CD14-positive monocyte (primary cell): ENCODE data around the gene IL3RA. TPM values are rescaled to one million over a fixed set of nuclear protein-coding genes. Genes with fewer than 3 reads are reported as not detected.
"Not testable (repeated sequence)": the region's sequence is repeated elsewhere in the genome, so short reads cannot be mapped to it uniquely, and the experiment has no call there.

ENCODE experiments used
- DNase-seq, 3 donors: peaks; one replicate each; pipeline ENCODE4 v3.0.0-alpha.2; 2011 to 2022
- H2AFZ ChIP-seq: 2 replicates; pipeline ENCODE4 v1.6.0; 2012; ENCODE audit warnings: mild to moderate bottlenecking, low read depth, low read length, inconsistent platforms; ENCODE audit not compliant: insufficient read depth, poor library complexity, severe bottlenecking
- H3K27ac ChIP-seq, 2 donors: 1 replicate in 1 of 2; 2 replicates in 1 of 2; pipeline ENCODE4 v1.5.1; 2012 to 2013; ENCODE audit warnings: low read length in 2 of 2, control low read depth in 1 of 2, inconsistent platforms in 1 of 2, low read depth in 1 of 2, mild to moderate bottlenecking in 1 of 2
- H3K27me3 ChIP-seq, 2 donors: one replicate each; pipeline versions ENCODE4 v1.6.0 to v1.6.1; 2011 to 2013; ENCODE audit warnings: low read length in 2 of 2; ENCODE audit not compliant: control insufficient read depth in 2 of 2, insufficient read depth in 2 of 2
- H3K36me3 ChIP-seq, 2 donors: replicated peaks in 1 of 2; 1 replicate in 1 of 2; 2 replicates in 1 of 2; pipeline versions ENCODE4 v1.5.1 to v1.6.1; 2012 to 2013; ENCODE audit warnings: low read length in 2 of 2, control low read depth in 1 of 2, inconsistent platforms in 1 of 2, mild to moderate bottlenecking in 1 of 2; ENCODE audit not compliant: insufficient read depth in 2 of 2, control insufficient read depth in 1 of 2
- H3K4me1 ChIP-seq, 2 donors: 1 replicate in 1 of 2; 2 replicates in 1 of 2; pipeline versions ENCODE4 v1.5.1 to v1.6.1; 2012 to 2013; ENCODE audit warnings: low read length in 2 of 2, control low read depth in 1 of 2, inconsistent platforms in 1 of 2, mild to moderate bottlenecking in 1 of 2, moderate library complexity in 1 of 2; ENCODE audit not compliant: insufficient read depth in 2 of 2, control insufficient read depth in 1 of 2
- H3K4me2 ChIP-seq: replicated peaks from 2 replicates; pipeline ENCODE3; 2012; ENCODE audit warnings: low read length, moderate library complexity, mild to moderate bottlenecking; ENCODE audit not compliant: poor library complexity, severe bottlenecking; ENCODE audit errors: extremely low read depth
- H3K4me3 ChIP-seq, 3 experiments: fragments of 200-600 bp in 1 of 3; sonication (generic) in 1 of 3; replicated peaks in 1 of 3; 1 replicate in 2 of 3; 2 replicates in 1 of 3; pipeline ENCODE4 v1.5.1; 2011 to 2013; ENCODE audit warnings: low read length in 3 of 3, mild to moderate bottlenecking in 3 of 3, control low read depth in 2 of 3, low read depth in 2 of 3, inconsistent platforms in 1 of 3, moderate library complexity in 1 of 3
- H3K79me2 ChIP-seq: 2 replicates; pipeline ENCODE4 v1.6.0; 2012; ENCODE audit warnings: mild to moderate bottlenecking, control low read depth, inconsistent platforms, low read length, moderate library complexity; ENCODE audit not compliant: insufficient read depth
- H3K9ac ChIP-seq: 2 replicates; pipeline ENCODE4 v1.6.0; 2017; ENCODE audit warnings: low read length, mild to moderate bottlenecking; ENCODE audit not compliant: insufficient read depth, poor library complexity, severe bottlenecking
- H3K9me3 ChIP-seq, 2 donors: replicated peaks in 1 of 2; 1 replicate in 1 of 2; 2 replicates in 1 of 2; pipeline versions ENCODE4 v1.5.1 to v1.6.1; 2012 to 2013; ENCODE audit warnings: low read length in 2 of 2, control low read depth in 1 of 2; ENCODE audit not compliant: control insufficient read depth in 1 of 2, insufficient read depth in 1 of 2
- H4K20me1 ChIP-seq: 2 replicates; pipeline ENCODE4 v1.6.0; 2012; ENCODE audit warnings: mild to moderate bottlenecking, low read length, control low read depth, moderate library complexity; ENCODE audit not compliant: insufficient read depth
- H3K27ac Mint-ChIP-seq, 7 donors: one replicate each; pipeline ENCODE4 v1.8.0; 2020; ENCODE audit warnings: mild to moderate bottlenecking in 7 of 7, mixed read lengths in 7 of 7, moderate library complexity in 6 of 7, inconsistent platforms in 2 of 7
- H3K27me3 Mint-ChIP-seq, 3 donors: one replicate each; pipeline ENCODE4 v1.8.0; 2021 to 2022; ENCODE audit warnings: low read depth in 3 of 3, mild to moderate bottlenecking in 3 of 3, mixed read lengths in 3 of 3, moderate library complexity in 3 of 3, inconsistent platforms in 1 of 3
- H3K36me3 Mint-ChIP-seq, 2 donors: one replicate each; pipeline ENCODE4 v1.8.0; 2020; ENCODE audit warnings: mixed read lengths in 2 of 2, inconsistent platforms in 1 of 2, mild to moderate bottlenecking in 1 of 2
- H3K4me1 Mint-ChIP-seq: one replicate; pipeline ENCODE4 v1.8.0; 2020; ENCODE audit warnings: mild to moderate bottlenecking, mixed read lengths
- H3K4me3 Mint-ChIP-seq, 2 donors: one replicate each; pipeline ENCODE4 v1.8.0; 2020; ENCODE audit warnings: mild to moderate bottlenecking in 2 of 2, mixed read lengths in 2 of 2, moderate library complexity in 1 of 2
- H3K9me3 Mint-ChIP-seq, 7 donors: one replicate each; pipeline ENCODE4 v1.8.0; 2020 to 2022; ENCODE audit warnings: mixed read lengths in 7 of 7, mild to moderate bottlenecking in 6 of 7, moderate library complexity in 6 of 7, inconsistent platforms in 2 of 7
- WGBS: methylation state at CpG from one replicate; pipeline ENCODE4 v1.1.5; 2013; ENCODE audit warnings: missing lambda C conversion rate; ENCODE audit not compliant: insufficient coverage; 5-methylcytosine and 5-hydroxymethylcytosine counted together
- intact Hi-C, 2 donors: fragments of 100-400 bp; cut with micrococcal nuclease; formaldehyde crosslinking; loops; one replicate each; pipeline versions ENCODE4 v1.15.0 to v1.15.1; 2023
- polyA plus RNA-seq, 3 donors: library from polyadenylated mRNA; depleted of rRNA in 1 of 3; unstranded in 2 of 3; stranded (reverse) in 1 of 3; fragments of 300-500 nt in 2 of 3; fragments of >200 nt in 1 of 3; fragmentation: Illumina TruSeq in 2 of 3; gene quantifications; 1 replicate in 2 of 3; 2 replicates in 1 of 3; pipeline ENCODE4 v1.2.3, GENCODE V29; 2012 to 2021
- TF ChIP-seq, protein P1 (sequence below): fragments of 200-600 bp; IDR thresholded peaks from one replicate; pipeline ENCODE4 v1.8.0; 2022; ENCODE audit warnings: antibody characterized with exemption, mild to moderate bottlenecking

IL3RA gene
- polyA plus RNA-seq, 3 donors: 2.9 to 12.0 (median 4.4) TPM

DNA sequence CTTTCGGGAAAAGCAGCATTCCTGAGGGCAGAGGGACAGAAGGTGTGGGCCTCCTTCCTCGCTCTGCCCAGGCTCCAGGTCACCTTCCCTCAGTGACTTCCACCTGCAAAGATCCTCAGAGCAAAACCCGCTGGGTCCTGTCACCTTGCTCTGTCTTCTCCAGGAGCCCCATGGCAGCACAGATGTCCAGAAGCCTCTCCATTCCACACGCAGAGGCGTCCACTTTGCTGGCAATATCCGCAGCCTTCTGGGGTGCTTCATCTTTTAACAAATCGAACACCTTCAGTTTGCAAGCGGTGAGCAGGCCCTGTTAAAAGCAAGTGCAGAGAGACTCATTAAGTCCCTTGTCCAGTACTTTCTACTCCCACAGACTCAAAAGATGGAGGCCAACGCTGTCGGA, 88.8 kb downstream of the IL3RA start:
- DNase-seq: no peak
- Mint-ChIP-seq H3K36me3 (peaks cover 37 to 69% of the 10 kb centered on the region in 2 donors), H3K4me3 (no peak overlapping the region), H3K27ac (no peak overlapping the region), H3K4me1 (no peaks in the 10 kb centered on the region), H3K27me3 (peaks cover 0 to 2% (median 1%) of the 10 kb centered on the region in 3 donors), H3K9me3 (peaks cover 24 to 36% (median 32%) of the 10 kb centered on the region in 7 donors)
- Histone ChIP-seq H3K4me1 (no peaks in the 10 kb centered on the region), H3K4me3 (no peak overlapping the region), H4K20me1 (no peaks in the 10 kb centered on the region), H3K4me2 (no peak overlapping the region), H3K27me3 (no peaks in the 10 kb centered on the region), H3K36me3 (peaks cover 15 to 25% of the 10 kb centered on the region in 2 donors), H3K9me3 (peaks cover 32 to 36% of the 10 kb centered on the region in 2 donors), H3K27ac (no peak overlapping the region), H3K79me2 (no peaks in the 10 kb centered on the region), H3K9ac (no peak overlapping the region), H2AFZ (no peak overlapping the region)
- WGBS: 88% methylated on average over 8 of the region's 10 CpGs
- TF ChIP-seq, protein P1, sequence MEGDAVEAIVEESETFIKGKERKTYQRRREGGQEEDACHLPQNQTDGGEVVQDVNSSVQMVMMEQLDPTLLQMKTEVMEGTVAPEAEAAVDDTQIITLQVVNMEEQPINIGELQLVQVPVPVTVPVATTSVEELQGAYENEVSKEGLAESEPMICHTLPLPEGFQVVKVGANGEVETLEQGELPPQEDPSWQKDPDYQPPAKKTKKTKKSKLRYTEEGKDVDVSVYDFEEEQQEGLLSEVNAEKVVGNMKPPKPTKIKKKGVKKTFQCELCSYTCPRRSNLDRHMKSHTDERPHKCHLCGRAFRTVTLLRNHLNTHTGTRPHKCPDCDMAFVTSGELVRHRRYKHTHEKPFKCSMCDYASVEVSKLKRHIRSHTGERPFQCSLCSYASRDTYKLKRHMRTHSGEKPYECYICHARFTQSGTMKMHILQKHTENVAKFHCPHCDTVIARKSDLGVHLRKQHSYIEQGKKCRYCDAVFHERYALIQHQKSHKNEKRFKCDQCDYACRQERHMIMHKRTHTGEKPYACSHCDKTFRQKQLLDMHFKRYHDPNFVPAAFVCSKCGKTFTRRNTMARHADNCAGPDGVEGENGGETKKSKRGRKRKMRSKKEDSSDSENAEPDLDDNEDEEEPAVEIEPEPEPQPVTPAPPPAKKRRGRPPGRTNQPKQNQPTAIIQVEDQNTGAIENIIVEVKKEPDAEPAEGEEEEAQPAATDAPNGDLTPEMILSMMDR: no peak
- intact Hi-C loops: no loop called here

DNA sequence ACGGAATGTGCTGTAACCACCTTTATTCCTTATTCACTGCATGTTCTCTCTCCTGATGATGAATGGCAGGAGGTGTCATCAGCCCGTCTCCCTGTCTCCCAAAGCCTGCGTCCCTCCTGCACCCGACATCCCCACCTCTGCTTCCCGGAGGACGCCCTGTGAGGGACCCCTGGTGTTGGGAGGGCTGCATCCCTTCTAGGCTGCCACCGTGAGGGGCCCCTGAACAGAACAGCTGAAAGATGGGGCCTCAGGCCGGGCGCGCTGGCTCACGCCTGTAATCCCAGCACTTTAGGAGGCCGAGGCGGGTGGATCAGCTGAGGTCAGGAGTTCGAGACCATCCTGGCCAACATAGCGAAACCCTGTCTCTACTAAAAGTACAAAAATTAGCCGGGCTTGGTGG, 89.7 kb downstream of the IL3RA start:
- Histone ChIP-seq H3K9me3 (peaks cover 30 to 33% of the 10 kb centered on the region in 2 donors), H3K36me3 (peaks cover 15 to 25% of the 10 kb centered on the region in 2 donors)
- H3K4me3 ChIP-seq, H3K27ac Mint-ChIP-seq, H3K27me3 Mint-ChIP-seq, H3K4me1 ChIP-seq, H3K9ac ChIP-seq, H4K20me1 ChIP-seq, H3K79me2 ChIP-seq, H2AFZ ChIP-seq, H3K4me2 ChIP-seq, DNase-seq, H3K4me3 Mint-ChIP-seq, H3K4me1 Mint-ChIP-seq, H3K27me3 ChIP-seq, intact Hi-C loops, H3K27ac ChIP-seq: not testable (repeated sequence)
- Mint-ChIP-seq H3K9me3 (peaks cover 24 to 34% (median 31%) of the 10 kb centered on the region in 7 donors), H3K36me3 (peaks cover 36 to 68% of the 10 kb centered on the region in 2 donors)
- 87% methylated on average over 14 of the region's 16 CpGs for WGBS
